Lung (tissue), 12 donors: Measurements from ENCODE around the gene KCNV2. TPM values are rescaled to one million over a fixed set of nuclear protein-coding genes. Genes with fewer than 3 reads are reported as not detected.

ENCODE experiments used
- ATAC-seq: fragments of 200-7000 bp; cut with Tn5 transposase; one replicate; pipeline ENCODE4 v1.9.1; 2020; ENCODE audit warnings: moderate number of reproducible peaks; ENCODE audit not compliant: insufficient read depth, low FRiP score
- DNase-seq, 3 donors: peaks; one replicate each; pipeline ENCODE4 v3.0.0-alpha.2; 2013 to 2017
- H3K27ac ChIP-seq, 2 donors: one replicate each; pipeline ENCODE4 v1.5.1; 2013; ENCODE audit warnings: mild to moderate bottlenecking in 2 of 2, moderate library complexity in 2 of 2, control low read depth in 1 of 2, inconsistent platforms in 1 of 2, low read depth in 1 of 2, low read length in 1 of 2
- H3K27me3 ChIP-seq, 3 donors: one replicate each; pipeline ENCODE4 v1.5.1; 2013; ENCODE audit warnings: low read length in 2 of 3; ENCODE audit not compliant: control insufficient read depth in 3 of 3, insufficient read depth in 3 of 3
- H3K36me3 ChIP-seq, 4 donors: one replicate each; pipeline ENCODE4 v1.5.1; 2013; ENCODE audit warnings: low read length in 4 of 4, mild to moderate bottlenecking in 1 of 4, moderate library complexity in 1 of 4; ENCODE audit not compliant: control insufficient read depth in 4 of 4, insufficient read depth in 4 of 4
- H3K4me1 ChIP-seq, 5 donors: one replicate each; pipeline ENCODE4 v1.5.1; 2013; ENCODE audit warnings: low read length in 5 of 5, mild to moderate bottlenecking in 2 of 5, moderate library complexity in 1 of 5; ENCODE audit not compliant: control insufficient read depth in 5 of 5, insufficient read depth in 5 of 5
- H3K4me3 ChIP-seq: one replicate; pipeline ENCODE4 v1.5.1; 2013; ENCODE audit warnings: mild to moderate bottlenecking, control low read depth, moderate library complexity
- H3K9ac ChIP-seq, 2 donors: one replicate each; pipeline ENCODE4 v1.5.1; 2013; ENCODE audit warnings: low read length in 2 of 2, control low read depth in 1 of 2; ENCODE audit not compliant: insufficient read depth in 1 of 2
- H3K9me3 ChIP-seq, 4 donors: one replicate each; pipeline ENCODE4 v1.5.1; 2013; ENCODE audit warnings: low read length in 3 of 4, mild to moderate bottlenecking in 1 of 4, moderate library complexity in 1 of 4; ENCODE audit not compliant: control insufficient read depth in 4 of 4, insufficient read depth in 3 of 4
- WGBS, 2 donors: extraction: QIAGEN DNeasy Blood & Tissue Kit; methylation state at CpG; one replicate each; pipeline ENCODE4 v1.1.7; 2013; 5-methylcytosine and 5-hydroxymethylcytosine counted together
- polyA plus RNA-seq, 2 donors: library from polyadenylated mRNA; stranded (reverse); fragments of 200-250 nt; gene quantifications; one replicate each; pipeline ENCODE4 v1.2.1, GENCODE V29; 2013
- total RNA-seq, 2 donors: library from RNA; depleted of rRNA in 1 of 2; stranded (reverse); fragments of >200 nt in 1 of 2; gene quantifications; one replicate each; pipeline ENCODE4 v1.2.1, GENCODE V29; 2014 to 2021
- TF ChIP-seq, protein P1 (sequence below): IDR thresholded peaks from 2 replicates; pipeline ENCODE4 v1.5.1; 2012; ENCODE audit warnings: mild to moderate bottlenecking; ENCODE audit errors: control extremely low read depth, extremely low read depth
- donor health status: control.
- donor health status: control.
- donor health status: Bipolar disorder and iron deficiency.
- donor health status: healthy.
- donor health status: DM: yes; HTN: yes; CAD: no.

The KCNV2 gene
- total and polyA plus RNA-seq, 4 donors: not detected

DNA sequence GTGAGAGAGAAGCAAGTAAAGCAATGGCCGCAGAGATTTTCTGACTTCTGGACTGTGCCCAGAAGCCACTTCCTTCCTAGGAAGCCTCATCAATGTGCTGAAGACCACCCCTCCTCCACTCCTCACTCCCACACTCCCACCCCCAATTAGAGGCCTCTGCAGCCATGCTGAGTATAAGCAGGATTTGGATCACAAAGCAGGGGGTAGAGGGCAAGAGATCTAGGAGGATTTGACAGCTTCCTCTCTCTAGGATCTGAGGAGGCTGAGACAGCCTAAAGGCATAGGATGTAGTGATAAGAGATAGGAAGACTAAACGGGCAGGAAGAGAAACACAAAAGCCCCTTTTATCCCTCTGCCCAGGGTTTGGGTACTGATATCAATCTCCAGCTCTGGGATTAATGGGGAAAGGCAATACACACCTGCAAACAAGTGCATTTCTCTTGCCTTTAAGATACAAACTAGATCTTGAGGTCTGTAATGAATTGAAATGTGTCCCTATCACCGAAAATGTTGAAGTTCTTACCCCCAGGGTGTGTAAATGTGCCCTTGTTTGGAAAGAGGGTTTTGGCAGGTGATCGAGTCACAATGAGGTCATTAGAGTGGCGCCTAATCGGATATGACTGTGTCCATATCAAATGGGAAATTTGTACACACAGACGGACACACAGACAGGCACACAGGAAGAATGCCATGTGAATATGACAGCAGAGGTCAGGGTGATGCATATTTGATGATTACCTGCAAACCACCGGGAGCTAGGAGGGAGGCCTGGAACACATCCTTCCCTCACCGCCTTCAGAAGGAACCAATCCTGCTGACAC is 28.5 kb downstream of the KCNV2 start:
- DNase-seq: peak in 1 of 3 donors; percentile 21
- TF ChIP-seq, protein P1, sequence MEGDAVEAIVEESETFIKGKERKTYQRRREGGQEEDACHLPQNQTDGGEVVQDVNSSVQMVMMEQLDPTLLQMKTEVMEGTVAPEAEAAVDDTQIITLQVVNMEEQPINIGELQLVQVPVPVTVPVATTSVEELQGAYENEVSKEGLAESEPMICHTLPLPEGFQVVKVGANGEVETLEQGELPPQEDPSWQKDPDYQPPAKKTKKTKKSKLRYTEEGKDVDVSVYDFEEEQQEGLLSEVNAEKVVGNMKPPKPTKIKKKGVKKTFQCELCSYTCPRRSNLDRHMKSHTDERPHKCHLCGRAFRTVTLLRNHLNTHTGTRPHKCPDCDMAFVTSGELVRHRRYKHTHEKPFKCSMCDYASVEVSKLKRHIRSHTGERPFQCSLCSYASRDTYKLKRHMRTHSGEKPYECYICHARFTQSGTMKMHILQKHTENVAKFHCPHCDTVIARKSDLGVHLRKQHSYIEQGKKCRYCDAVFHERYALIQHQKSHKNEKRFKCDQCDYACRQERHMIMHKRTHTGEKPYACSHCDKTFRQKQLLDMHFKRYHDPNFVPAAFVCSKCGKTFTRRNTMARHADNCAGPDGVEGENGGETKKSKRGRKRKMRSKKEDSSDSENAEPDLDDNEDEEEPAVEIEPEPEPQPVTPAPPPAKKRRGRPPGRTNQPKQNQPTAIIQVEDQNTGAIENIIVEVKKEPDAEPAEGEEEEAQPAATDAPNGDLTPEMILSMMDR: no peak
- no peak for ATAC-seq

DNA sequence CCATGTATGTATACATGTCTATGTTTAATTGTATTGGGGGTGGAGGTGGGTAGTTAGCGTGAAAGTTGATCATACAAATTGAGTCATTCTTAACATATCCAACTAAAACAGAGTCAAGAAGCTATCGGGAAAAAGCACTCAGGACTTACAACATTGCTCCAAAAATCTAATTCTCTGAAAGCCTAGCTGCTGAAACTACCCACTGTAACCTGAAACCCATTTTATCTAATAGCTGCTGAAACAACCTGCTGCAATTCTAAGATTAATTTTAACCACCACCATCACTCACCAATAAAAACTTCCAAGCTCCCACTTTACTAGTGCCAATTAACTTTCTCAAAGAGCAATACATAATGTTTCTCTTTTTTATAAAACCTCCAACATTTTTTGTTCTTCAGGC is 32.2 kb downstream of the KCNV2 start:
- TF ChIP-seq, protein P1: no peak
- Histone ChIP-seq H3K27me3 (no peaks in the 10 kb centered on the region), H3K4me1 (peaks cover 0 to 4% (median 0%) of the 10 kb centered on the region in 5 donors), H3K36me3 (peaks cover 0 to 3% (median 2%) of the 10 kb centered on the region in 4 donors), H3K9me3 (no peaks in the 10 kb centered on the region), H3K4me3 (no peak overlapping the region), H3K27ac (no peak overlapping the region), H3K9ac (no peak overlapping the region)
- DNase-seq (no peak), ATAC-seq (no peak)
- 94 to 96% methylated on average over 2 of the region's 2 CpGs for WGBS, 2 donors

More for the DNA sequence above, 28.5 kb downstream of the KCNV2 start:
- 79% methylated on average over 9 of the region's 9 CpGs for WGBS, 2 donors
- Histone ChIP-seq H3K9ac (no peak overlapping the region), H3K27me3 (no peaks in the 10 kb centered on the region), H3K4me3 (no peak overlapping the region), H3K36me3 (peaks cover 2 to 6% (median 2%) of the 10 kb centered on the region in 4 donors), H3K27ac (no peak overlapping the region), H3K9me3 (no peaks in the 10 kb centered on the region), H3K4me1 (peaks cover 0 to 4% (median 0%) of the 10 kb centered on the region in 5 donors)

DNA sequence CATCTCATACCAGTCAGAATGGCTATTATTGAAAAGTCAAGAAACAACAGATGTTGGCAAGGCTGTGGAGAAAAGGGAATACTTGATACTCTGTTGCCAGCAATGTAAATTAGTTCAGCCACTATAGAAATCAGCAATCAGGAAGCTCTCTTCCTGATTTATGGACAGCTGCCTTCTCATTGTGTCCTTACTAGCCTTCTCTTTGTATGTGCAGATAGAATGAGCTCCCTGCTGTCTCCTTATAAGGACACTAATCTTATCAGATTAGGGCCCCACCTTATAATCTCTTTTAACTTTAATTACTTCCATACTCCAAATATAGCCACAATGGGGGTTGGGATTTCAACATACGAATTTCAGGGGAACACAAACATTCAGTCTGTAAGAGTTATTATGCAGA is 38.0 kb downstream of the KCNV2 start:
- Histone ChIP-seq H3K27me3 (no peaks in the 10 kb centered on the region), H3K9me3 (no peaks in the 10 kb centered on the region), H3K36me3 (peaks cover 0 to 5% (median under 1%) of the 10 kb centered on the region in 4 donors), H3K9ac (no peak overlapping the region), H3K27ac (no peak overlapping the region), H3K4me1 (peaks cover 0 to 9% (median 0%) of the 10 kb centered on the region in 5 donors), H3K4me3 (no peak overlapping the region)
- TF ChIP-seq, protein P1: no peak
- no peak for ATAC-seq
- 78 to 83% methylated on average over 1 of the region's 1 CpG for WGBS, 2 donors
- DNase-seq: no peak
